ENCODE data around the gene SF3A2.

- no peak for TF ChIP-seq ZNF175 (tag by site-specific recombination; IDR thresholded peaks at IDR 0.05)
- no peak for TF ChIP-seq CTCF (tag by site-specific recombination; IDR thresholded peaks at IDR 0.05)
- no peak for TF ChIP-seq GFI1B (tag by site-specific recombination; IDR thresholded peaks at IDR 0.05)
- no peak for TF ChIP-seq ZNF776 (tag by site-specific recombination; IDR thresholded peaks at IDR 0.05; ENCODE audit: borderline replicate concordance)
- TF ChIP-seq ZBTB11 (tag by site-specific recombination; conservative IDR thresholded peaks at IDR 0.05; ENCODE audit: low read depth): no peak
- TF ChIP-seq ZNF670 (tag by site-specific recombination; IDR thresholded peaks at IDR 0.05; ENCODE audit: low read depth): no peak
- no peak for TF ChIP-seq ZNF362 (tag by site-specific recombination; IDR thresholded peaks at IDR 0.05)
- no peak for TF ChIP-seq KLF1 (tag by site-specific recombination; IDR thresholded peaks at IDR 0.05)
- TF ChIP-seq ZNF76 (tag by site-specific recombination; IDR thresholded peaks at IDR 0.05; ENCODE audit: borderline replicate concordance, low read depth): no peak
- TF ChIP-seq PBX3 (CRISPR knock-in tag; IDR thresholded peaks at IDR 0.05): no peak
- TF ChIP-seq ZSCAN16 (tag by site-specific recombination; IDR thresholded peaks at IDR 0.05): no peak
These were observed 6.2 kb downstream of the SF3A2 start for GRCh38 chr19:2242816-2243215.
